Astrocyte of the spinal cord (primary cell): ENCODE results near the gene PRKACG.

Experiments used
- DNase-seq: peaks from one replicate; pipeline ENCODE4 v3.0.0; 2011; ENCODE audit warnings: low read depth, low spot score
- H3K4me3 ChIP-seq: 2 replicates; pipeline ENCODE4 v1.5.1; 2011; ENCODE audit warnings: low read depth, mild to moderate bottlenecking, low read length, moderate library complexity
- CTCF ChIP-seq: IDR thresholded peaks from 2 replicates; pipeline ENCODE4 v1.5.1; 2012; ENCODE audit warnings: low read depth, mild to moderate bottlenecking, low read length, inconsistent platforms
- in situ Hi-C: cut with HindIII; loops from 2 replicates; pipeline ENCODE4 v1.10.0; 2017; ENCODE audit warnings: low sequenced_read_pairs

Gene PRKACG

GRCh38 chr9:69036799-69037198, 22.9 kb upstream of the PRKACG start:
- TF ChIP-seq CTCF, result no peak
- in situ Hi-C loops, result no loop called here
- no peak for DNase-seq
- H3K4me3 ChIP-seq, result peak overlapping the region; percentile 84

GRCh38 chr9:69036309-69036708, 22.4 kb upstream of the PRKACG start:
- H3K4me3 ChIP-seq, result peak overlapping the region; percentile 84
- TF ChIP-seq CTCF, result no peak
- no peak for DNase-seq
- in situ Hi-C loops, result no loop called here

GRCh38 chr9:69035438-69036308, 21.8 kb upstream of the PRKACG start, which contains the start of gene FXN:
Gene FXN (plus strand): TSS chr9:69035752. CDS start chr9:69035783, 31 bp downstream.
- H3K4me3 ChIP-seq, result peak within 1 kb of the TSS; percentile 84
- TF ChIP-seq CTCF, result peak; percentile 98
- peak; percentile 81 for DNase-seq
- in situ Hi-C loops, result no loop called here

GRCh38 chr9:69034071-69034470, 20.2 kb upstream of the PRKACG start:
- no peak overlapping the region for H3K4me3 ChIP-seq
- in situ Hi-C loops, result no loop called here
- TF ChIP-seq CTCF, result no peak
- no peak for DNase-seq

- in situ Hi-C loops, result no loop called here
- no peak for DNase-seq
- TF ChIP-seq CTCF, result no peak
- no peak overlapping the region for H3K4me3 ChIP-seq
Measured at GRCh38 chr9:69030851-69031645, 17.1 kb upstream of the PRKACG start.

- in situ Hi-C loops, result no loop called here
- no peak overlapping the region for H3K4me3 ChIP-seq
- DNase-seq, result no peak
- no peak for TF ChIP-seq CTCF
Measured at GRCh38 chr9:69029535-69029934, 15.6 kb upstream of the PRKACG start.
